Measurements from ENCODE around the gene PTPRN2.
"Not testable (repeated sequence)": the region's sequence is repeated elsewhere in the genome, so short reads cannot be mapped to it uniquely, and the experiment has no call there.

PTPRN2 gene

DNA sequence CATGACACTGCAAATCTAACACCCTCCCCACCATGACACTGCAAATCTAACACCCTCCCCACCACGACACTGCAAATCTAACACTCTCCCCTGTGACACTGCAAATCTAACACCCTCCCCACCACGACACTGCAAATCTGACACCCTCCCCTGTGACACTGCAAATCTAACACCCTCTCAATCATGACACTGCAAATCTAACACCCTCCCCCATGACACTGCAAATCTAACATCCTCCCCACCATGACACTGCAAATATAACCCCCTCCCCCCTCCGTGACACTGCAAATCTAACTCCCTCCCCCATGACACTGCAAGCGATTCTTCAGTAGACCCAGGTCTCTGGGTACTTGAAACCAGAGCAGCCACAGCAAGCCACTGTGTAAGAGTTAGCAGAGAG is 646.4 kb downstream of the PTPRN2 start:
- TF ChIP-seq SUZ12 (IDR thresholded peaks at IDR 0.05) (no peak), L3MBTL2 (conservative IDR thresholded peaks at IDR 0.05) (no peak), BHLHE40 (IDR thresholded peaks at IDR 0.05; ENCODE audit: borderline replicate concordance) (no peak), ARNT (IDR thresholded peaks at IDR 0.05) (no peak), FOXK2 (IDR thresholded peaks at IDR 0.05) (no peak), SP1 (IDR thresholded peaks at IDR 0.05) (no peak), HDGF (IDR thresholded peaks at IDR 0.05; ENCODE audit: borderline replicate concordance) (no peak), TARDBP (IDR thresholded peaks at IDR 0.05) (no peak)
- no peak for DNase-seq (ENCODE audit: extremely low spot score)
- ChIA-PET CTCF (no interaction called here), POLR2A (no interaction called here)

DNA sequence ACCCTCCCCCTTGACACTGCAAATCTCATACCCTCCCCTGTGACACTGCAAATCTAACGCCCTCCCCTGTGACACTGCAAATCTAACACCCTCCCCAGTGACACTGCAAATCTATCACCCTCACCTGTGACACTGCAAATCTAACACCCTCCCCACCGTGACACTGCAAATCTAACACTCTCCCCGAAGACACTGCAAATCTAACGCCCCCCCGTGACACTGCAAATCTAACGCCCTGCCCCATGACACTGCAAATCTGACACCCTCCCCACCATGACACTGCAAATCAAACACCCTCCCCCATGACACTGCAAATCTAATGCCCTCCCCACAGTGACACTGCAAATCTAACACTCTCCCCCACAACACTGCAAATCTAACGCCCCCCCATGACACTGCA is 647.1 kb downstream of the PTPRN2 start:
- CTCF ChIA-PET = no interaction called here
- TF ChIP-seq ELF4 (IDR thresholded peaks at IDR 0.05) (no peak), LEF1 (IDR thresholded peaks at IDR 0.05; ENCODE audit: borderline replicate concordance) (no peak), HDGF (IDR thresholded peaks at IDR 0.05; ENCODE audit: borderline replicate concordance) (no peak), ZNF384 (IDR thresholded peaks at IDR 0.05) (no peak), TARDBP (IDR thresholded peaks at IDR 0.05) (no peak), SUZ12 (IDR thresholded peaks at IDR 0.05) (no peak), L3MBTL2 (conservative IDR thresholded peaks at IDR 0.05) (no peak), SP1 (IDR thresholded peaks at IDR 0.05) (no peak), FOXM1 (IDR thresholded peaks at IDR 0.05; ENCODE audit: borderline replicate concordance) (no peak), NFRKB (IDR thresholded peaks at IDR 0.05) (no peak), ARNT (IDR thresholded peaks at IDR 0.05) (no peak), FOXA1 (IDR thresholded peaks at IDR 0.05) (no peak), BHLHE40 (IDR thresholded peaks at IDR 0.05; ENCODE audit: borderline replicate concordance) (no peak), FOXK2 (IDR thresholded peaks at IDR 0.05) (no peak)
- TF ChIP-seq, protein P1, sequence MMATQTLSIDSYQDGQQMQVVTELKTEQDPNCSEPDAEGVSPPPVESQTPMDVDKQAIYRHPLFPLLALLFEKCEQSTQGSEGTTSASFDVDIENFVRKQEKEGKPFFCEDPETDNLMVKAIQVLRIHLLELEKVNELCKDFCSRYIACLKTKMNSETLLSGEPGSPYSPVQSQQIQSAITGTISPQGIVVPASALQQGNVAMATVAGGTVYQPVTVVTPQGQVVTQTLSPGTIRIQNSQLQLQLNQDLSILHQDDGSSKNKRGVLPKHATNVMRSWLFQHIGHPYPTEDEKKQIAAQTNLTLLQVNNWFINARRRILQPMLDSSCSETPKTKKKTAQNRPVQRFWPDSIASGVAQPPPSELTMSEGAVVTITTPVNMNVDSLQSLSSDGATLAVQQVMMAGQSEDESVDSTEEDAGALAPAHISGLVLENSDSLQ (IDR thresholded peaks at IDR 0.05) = no peak
- POLR2A ChIA-PET = no interaction called here
- no peak for DNase-seq (ENCODE audit: extremely low spot score)

GRCh38 chr7:157938211-157938610 is 649.4 kb downstream of the PTPRN2 start:
- POLR2A ChIA-PET = no interaction called here
- CTCF ChIA-PET = no interaction called here
- no peak for DNase-seq (ENCODE audit: extremely low spot score)
- TF ChIP-seq HDGF (IDR thresholded peaks at IDR 0.05; ENCODE audit: borderline replicate concordance) = no peak
- no peak for TF ChIP-seq ARNT (IDR thresholded peaks at IDR 0.05)
- TF ChIP-seq FOXM1 (IDR thresholded peaks at IDR 0.05; ENCODE audit: borderline replicate concordance) = no peak
- TF ChIP-seq ZNF384 (IDR thresholded peaks at IDR 0.05) = no peak
- no peak for TF ChIP-seq FOXA1 (IDR thresholded peaks at IDR 0.05)
- TF ChIP-seq BHLHE40 (IDR thresholded peaks at IDR 0.05; ENCODE audit: borderline replicate concordance) = no peak

- POLR2A ChIA-PET = no interaction called here
- TF ChIP-seq ZNF384 (IDR thresholded peaks at IDR 0.05) = no peak
- no peak for TF ChIP-seq ELF4 (IDR thresholded peaks at IDR 0.05)
- TF ChIP-seq NFRKB (IDR thresholded peaks at IDR 0.05) = no peak
- TF ChIP-seq ARNT (IDR thresholded peaks at IDR 0.05) = no peak
- TF ChIP-seq SUZ12 (IDR thresholded peaks at IDR 0.05) = no peak
- TF ChIP-seq HDGF (IDR thresholded peaks at IDR 0.05; ENCODE audit: borderline replicate concordance) = no peak
- TF ChIP-seq BHLHE40 (IDR thresholded peaks at IDR 0.05; ENCODE audit: borderline replicate concordance) = no peak
- no peak for TF ChIP-seq CTBP1 (IDR thresholded peaks at IDR 0.05; ENCODE audit: borderline replicate concordance)
- TF ChIP-seq FOXM1 (IDR thresholded peaks at IDR 0.05; ENCODE audit: borderline replicate concordance) = no peak
- no peak for TF ChIP-seq LEF1 (IDR thresholded peaks at IDR 0.05; ENCODE audit: borderline replicate concordance)
- no peak for TF ChIP-seq L3MBTL2 (conservative IDR thresholded peaks at IDR 0.05)
- TF ChIP-seq FOXA1 (IDR thresholded peaks at IDR 0.05) = no peak
- TF ChIP-seq FOXK2 (IDR thresholded peaks at IDR 0.05) = no peak
- no peak for TF ChIP-seq SP1 (IDR thresholded peaks at IDR 0.05)
- TF ChIP-seq, protein P1 (IDR thresholded peaks at IDR 0.05) = no peak
- TF ChIP-seq TARDBP (IDR thresholded peaks at IDR 0.05) = no peak
- no peak for DNase-seq (ENCODE audit: extremely low spot score)
- CTCF ChIA-PET = no interaction called here
Measured at GRCh38 chr7:157937406-157937805, 650.2 kb downstream of the PTPRN2 start.

GRCh38 chr7:157936976-157937375 is 650.6 kb downstream of the PTPRN2 start:
- no peak for TF ChIP-seq SUZ12 (IDR thresholded peaks at IDR 0.05)
- DNase-seq (ENCODE audit: extremely low spot score) = no peak
- CTCF ChIA-PET = no interaction called here
- POLR2A ChIA-PET = no interaction called here

GRCh38 chr7:157935721-157936120 is 651.9 kb downstream of the PTPRN2 start:
- POLR2A ChIA-PET; CTCF ChIA-PET; DNase-seq (ENCODE audit: extremely low spot score): not testable (repeated sequence)

GRCh38 chr7:157933219-157934155 is 654.1 kb downstream of the PTPRN2 start:
- DNase-seq (ENCODE audit: extremely low spot score); POLR2A ChIA-PET; CTCF ChIA-PET: not testable (repeated sequence)
- TF ChIP-seq, protein P1 (IDR thresholded peaks at IDR 0.05) = peak; percentile 95
